PC-9 (cell line): ENCODE results near the gene SKIC3. TPM values are rescaled to one million over a fixed set of nuclear protein-coding genes. Genes with fewer than 3 reads are reported as not detected.

Source experiments
- BruUV-seq: library from RNA; stranded (reverse); fragments of 400-500 nt; replicated peaks from 2 replicates; lab custom pipeline; 2021; lab: Mats Ljungman, UMichigan
- CTCF ChIA-PET: fragments of 300-600 bp; sonication (Branson Sonifier 250); formaldehyde crosslinking; loops from one replicate; lab custom pipeline; 2022; ENCODE audit warnings: antibody characterized with exemption; lab: Charles Lee
- POLR2A ChIA-PET: fragments of 300-600 bp; sonication (Branson Sonifier 250); formaldehyde crosslinking; loops from one replicate; lab custom pipeline; 2022; ENCODE audit warnings: antibody characterized with exemption; ENCODE audit not compliant: unreplicated experiment; lab: Charles Lee
- DNase-seq, 2 experiments: peaks; one replicate each; pipeline versions ENCODE4 v3.0.0 to v3.0.0-alpha.2; 2015 to 2022; ENCODE audit warnings: mixed read lengths in 1 of 2
- H2AFZ ChIP-seq: fragments of 200-600 bp; sonication (generic); 2 replicates; pipeline ENCODE4 v1.8.1; 2017; ENCODE audit warnings: antibody characterized with exemption
- H3F3A ChIP-seq: fragments of 200-600 bp; sonication (generic); 2 replicates; pipeline ENCODE4 v1.8.1; 2017; ENCODE audit warnings: antibody characterized with exemption, mild to moderate bottlenecking, low read depth; ENCODE audit not compliant: insufficient read depth
- H3K27ac ChIP-seq: fragments of 200-600 bp; sonication (generic); 2 replicates; pipeline ENCODE4 v1.6.1; 2016; ENCODE audit warnings: mixed run types
- H3K27me3 ChIP-seq: fragments of 200-600 bp; sonication (generic); 2 replicates; pipeline ENCODE4 v1.6.1; 2016; ENCODE audit warnings: low read depth, mixed run types; ENCODE audit not compliant: insufficient read depth
- H3K36me3 ChIP-seq: fragments of 200-600 bp; sonication (generic); 2 replicates; pipeline ENCODE4 v1.6.1; 2016; ENCODE audit warnings: low read depth, mixed run types
- H3K4me1 ChIP-seq: fragments of 200-600 bp; sonication (generic); replicated peaks from 2 replicates; pipeline ENCODE4 v1.6.1; 2016; ENCODE audit warnings: mixed run types; ENCODE audit not compliant: insufficient read depth
- H3K4me2 ChIP-seq: fragments of 200-600 bp; sonication (generic); 2 replicates; pipeline ENCODE4 v1.6.1; 2017; ENCODE audit warnings: mixed run types
- H3K4me3 ChIP-seq: fragments of 200-600 bp; sonication (generic); 2 replicates; pipeline ENCODE4 v1.6.1; 2016; ENCODE audit warnings: mixed run types
- H3K79me2 ChIP-seq: fragments of 200-600 bp; sonication (generic); 2 replicates; pipeline ENCODE4 v1.6.1; 2017; ENCODE audit warnings: low read depth, mixed run types
- H3K9me2 ChIP-seq: fragments of 200-600 bp; sonication (generic); 2 replicates; pipeline ENCODE4 v1.8.1; 2017; ENCODE audit warnings: mild to moderate bottlenecking; ENCODE audit not compliant: insufficient read depth
- H3K9me3 ChIP-seq: fragments of 200-600 bp; sonication (generic); 2 replicates; pipeline ENCODE4 v1.8.1; 2016; ENCODE audit warnings: low read depth; ENCODE audit not compliant: insufficient read depth
- H4K20me1 ChIP-seq: fragments of 200-600 bp; sonication (generic); 2 replicates; pipeline ENCODE4 v1.8.1; 2017; ENCODE audit not compliant: insufficient read depth
- EZH2 ChIP-seq: fragments of 200-600 bp; sonication (generic); IDR thresholded peaks from 2 replicates; pipeline ENCODE4 v1.8.0; 2017; ENCODE audit warnings: antibody characterized with exemption, low read depth
- intact Hi-C: fragments of 100-400 bp; cut with micrococcal nuclease; formaldehyde crosslinking; loops from one replicate; pipeline ENCODE4 v1.10.0; 2022; ENCODE audit not compliant: unreplicated experiment
- total RNA-seq: library from RNA; stranded (reverse); gene quantifications from 2 replicates; pipeline ENCODE4 v1.2.3, GENCODE V29; 2021
- TF ChIP-seq, protein P1 (sequence below): fragments of 200-600 bp; sonication (generic); conservative IDR thresholded peaks from 2 replicates; pipeline ENCODE4 v1.6.1; 2017; ENCODE audit warnings: mixed run types, antibody characterized with exemption, mild to moderate bottlenecking, moderate library complexity

Gene SKIC3
- total RNA-seq, 1 experiment from 2014 or later, result 50.7 TPM

- H3K36me3 ChIP-seq, result peaks cover 12% of the 10 kb centered on the region; the same call in 1 of the 2 replicates
- BruUV-seq, result no TSS peak
- ChIA-PET POLR2A (no interaction called here), CTCF (no interaction called here)
- no peak for DNase-seq
- H4K20me1 ChIP-seq, result no peaks in the 10 kb centered on the region
- H3K27me3 ChIP-seq, result no peaks in the 10 kb centered on the region
- no peak overlapping the region for H2AFZ ChIP-seq
- no peaks in the 10 kb centered on the region for H3K4me1 ChIP-seq
- H3K9me2 ChIP-seq, result no peaks in the 10 kb centered on the region
- no peak overlapping the region for H3K27ac ChIP-seq
- no peak for TF ChIP-seq EZH2
- TF ChIP-seq, protein P1, sequence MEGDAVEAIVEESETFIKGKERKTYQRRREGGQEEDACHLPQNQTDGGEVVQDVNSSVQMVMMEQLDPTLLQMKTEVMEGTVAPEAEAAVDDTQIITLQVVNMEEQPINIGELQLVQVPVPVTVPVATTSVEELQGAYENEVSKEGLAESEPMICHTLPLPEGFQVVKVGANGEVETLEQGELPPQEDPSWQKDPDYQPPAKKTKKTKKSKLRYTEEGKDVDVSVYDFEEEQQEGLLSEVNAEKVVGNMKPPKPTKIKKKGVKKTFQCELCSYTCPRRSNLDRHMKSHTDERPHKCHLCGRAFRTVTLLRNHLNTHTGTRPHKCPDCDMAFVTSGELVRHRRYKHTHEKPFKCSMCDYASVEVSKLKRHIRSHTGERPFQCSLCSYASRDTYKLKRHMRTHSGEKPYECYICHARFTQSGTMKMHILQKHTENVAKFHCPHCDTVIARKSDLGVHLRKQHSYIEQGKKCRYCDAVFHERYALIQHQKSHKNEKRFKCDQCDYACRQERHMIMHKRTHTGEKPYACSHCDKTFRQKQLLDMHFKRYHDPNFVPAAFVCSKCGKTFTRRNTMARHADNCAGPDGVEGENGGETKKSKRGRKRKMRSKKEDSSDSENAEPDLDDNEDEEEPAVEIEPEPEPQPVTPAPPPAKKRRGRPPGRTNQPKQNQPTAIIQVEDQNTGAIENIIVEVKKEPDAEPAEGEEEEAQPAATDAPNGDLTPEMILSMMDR, result no peak
- intact Hi-C loops, result no loop called here
- H3K4me3 ChIP-seq, result no peak overlapping the region
- no peaks in the 10 kb centered on the region for H3K9me3 ChIP-seq
- H3F3A ChIP-seq, result no peaks in the 10 kb centered on the region
- H3K79me2 ChIP-seq, result no peaks in the 10 kb centered on the region
- H3K4me2 ChIP-seq, result no peak overlapping the region
Observed at GRCh38 chr5:95520206-95520605, 34.6 kb downstream of the SKIC3 start.

- Histone ChIP-seq H4K20me1 (no peaks in the 10 kb centered on the region), H3K4me1 (no peaks in the 10 kb centered on the region), H3K27ac (no peak overlapping the region), H3K4me3 (no peak overlapping the region), H3F3A (no peaks in the 10 kb centered on the region), H3K79me2 (no peaks in the 10 kb centered on the region), H3K9me2 (no peaks in the 10 kb centered on the region), H3K27me3 (no peaks in the 10 kb centered on the region), H3K4me2 (no peak overlapping the region), H3K36me3 (peaks cover 12% of the 10 kb centered on the region; the same call in 1 of the 2 replicates), H2AFZ (no peak overlapping the region), H3K9me3 (no peaks in the 10 kb centered on the region)
- intact Hi-C loops, result no loop called here
- BruUV-seq, result no TSS peak
- CTCF ChIA-PET, result no interaction called here
- POLR2A ChIA-PET, result no interaction called here
- TF ChIP-seq EZH2, result no peak
- TF ChIP-seq, protein P1, result no peak
- no peak for DNase-seq
Observed at GRCh38 chr5:95519681-95520080, 35.1 kb downstream of the SKIC3 start.

DNA sequence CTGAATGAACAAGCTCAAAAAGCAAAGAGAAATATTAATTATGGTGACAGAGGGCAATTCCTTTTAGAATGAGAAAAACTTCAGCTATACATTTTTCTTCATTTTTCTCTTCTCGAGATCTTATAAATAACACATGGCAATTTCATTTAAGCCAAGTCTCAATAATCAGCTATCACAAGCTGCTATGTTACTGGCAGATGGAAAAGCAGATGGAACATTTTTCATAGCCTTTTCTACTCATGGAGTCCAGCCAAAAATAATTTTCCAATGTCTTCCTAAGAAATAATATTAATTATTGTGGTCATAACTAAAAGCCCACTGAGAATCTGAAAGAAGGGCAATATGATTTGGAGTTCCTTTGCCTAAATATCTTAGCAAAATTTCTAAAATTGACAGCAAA, 35.6 kb downstream of the SKIC3 start:
- TF ChIP-seq, protein P1, result no peak
- no peak for TF ChIP-seq EZH2
- Histone ChIP-seq H4K20me1 (no peaks in the 10 kb centered on the region), H3F3A (no peaks in the 10 kb centered on the region), H3K4me1 (no peaks in the 10 kb centered on the region), H3K27ac (no peak overlapping the region), H3K9me3 (no peaks in the 10 kb centered on the region), H3K27me3 (no peaks in the 10 kb centered on the region), H2AFZ (no peak overlapping the region), H3K79me2 (no peaks in the 10 kb centered on the region), H3K4me3 (no peak overlapping the region), H3K4me2 (no peak overlapping the region), H3K36me3 (peaks cover 12% of the 10 kb centered on the region; the same call in 1 of the 2 replicates), H3K9me2 (no peaks in the 10 kb centered on the region)
- ChIA-PET POLR2A (no interaction called here), CTCF (no interaction called here)
- no TSS peak for BruUV-seq
- DNase-seq, result no peak
- intact Hi-C loops, result no loop called here
